Neural cell (in vitro differentiated cells): ENCODE results near the gene LETM1. TPM values are rescaled to one million over a fixed set of nuclear protein-coding genes. Genes with fewer than 3 reads are reported as not detected.

ENCODE experiments used
- H2AFZ ChIP-seq: fragments of 200-600, 300-800 bp; sonication (generic), shearing (Covaris generic); 2 replicates; pipeline ENCODE4 v1.6.0; 2014; ENCODE audit warnings: low read depth, mild to moderate bottlenecking, antibody characterized with exemption, low read length, moderate library complexity
- H3F3A ChIP-seq: fragments of 200-600 bp; shearing (Covaris generic); 2 replicates; pipeline ENCODE4 v1.6.1; 2016; ENCODE audit warnings: mild to moderate bottlenecking, moderate library complexity, mixed read lengths, antibody characterized with exemption, low read length; ENCODE audit not compliant: insufficient read depth, poor library complexity, severe bottlenecking
- H3K27ac ChIP-seq: fragments of 200-600, 300-800 bp; sonication (generic), shearing (Covaris generic); 2 replicates; pipeline ENCODE4 v1.5.1; 2014; ENCODE audit warnings: mild to moderate bottlenecking, low read length, moderate library complexity
- H3K27me3 ChIP-seq: fragments of 300-800, 200-600 bp; sonication (generic), shearing (Covaris generic); 2 replicates; pipeline ENCODE4 v1.6.0; 2014; ENCODE audit warnings: mild to moderate bottlenecking, low read depth, low read length, moderate library complexity; ENCODE audit not compliant: insufficient read depth
- H3K36me3 ChIP-seq: fragments of 300-800, 200-600 bp; sonication (generic), shearing (Covaris generic); 2 replicates; pipeline ENCODE4 v1.5.1; 2014; ENCODE audit warnings: mild to moderate bottlenecking, antibody characterized with exemption, low read length, moderate library complexity; ENCODE audit not compliant: insufficient read depth
- H3K4me2 ChIP-seq: fragments of 300-800, 200-600 bp; sonication (generic), shearing (Covaris generic); 2 replicates; pipeline ENCODE4 v1.6.0; 2014; ENCODE audit warnings: mild to moderate bottlenecking, low read length
- H3K4me3 ChIP-seq: fragments of 300-800, 200-600 bp; sonication (generic), shearing (Covaris generic); 2 replicates; pipeline ENCODE4 v1.5.1; 2014; ENCODE audit warnings: mild to moderate bottlenecking, low read length, moderate library complexity
- H3K79me2 ChIP-seq: fragments of 200-600 bp; shearing (Covaris generic); replicated peaks from 2 replicates; pipeline ENCODE4 v1.6.0; 2014; ENCODE audit warnings: mild to moderate bottlenecking, low read length, moderate library complexity; ENCODE audit not compliant: insufficient read depth
- H3K9ac ChIP-seq: fragments of 300-800, 200-600 bp; sonication (generic), shearing (Covaris generic); 2 replicates; pipeline ENCODE4 v1.6.1; 2016; ENCODE audit warnings: mild to moderate bottlenecking, low read length, mixed read lengths
- H3K9me2 ChIP-seq: fragments of 200-600 bp; shearing (Covaris generic); 2 replicates; pipeline ENCODE4 v1.6.1; 2016; ENCODE audit warnings: mild to moderate bottlenecking, low read length, mixed read lengths; ENCODE audit not compliant: insufficient read depth
- H3K9me3 ChIP-seq: fragments of 200-600, 300-800 bp; sonication (generic), shearing (Covaris generic); 2 replicates; pipeline ENCODE4 v1.6.1; 2016; ENCODE audit warnings: mild to moderate bottlenecking, mixed run types, low read length, moderate library complexity, mixed read lengths
- H4K20me1 ChIP-seq: fragments of 200-600 bp; shearing (Covaris generic); 2 replicates; pipeline ENCODE4 v1.6.1; 2016; ENCODE audit warnings: mild to moderate bottlenecking, mixed run types; ENCODE audit not compliant: insufficient read depth
- CTCF ChIP-seq: fragments of 450-650 bp; IDR thresholded peaks from 2 replicates; pipeline ENCODE4 v1.5.1; 2014; ENCODE audit warnings: antibody characterized with exemption, mild to moderate bottlenecking, moderate library complexity; ENCODE audit not compliant: poor library complexity, severe bottlenecking
- EP300 ChIP-seq: fragments of 450-650 bp; conservative IDR thresholded peaks from 2 replicates; pipeline ENCODE4 v1.6.1; 2014; ENCODE audit warnings: antibody characterized with exemption, mild to moderate bottlenecking, moderate library complexity; ENCODE audit not compliant: poor library complexity, severe bottlenecking
- EZH2 ChIP-seq: fragments of 200-600, 300-800 bp; shearing (Covaris generic), sonication (generic); IDR thresholded peaks from 2 replicates; pipeline ENCODE4 v1.6.1; 2014; ENCODE audit warnings: antibody characterized with exemption, low read length, borderline replicate concordance, mild to moderate bottlenecking; ENCODE audit not compliant: insufficient read depth, poor library complexity, severe bottlenecking
- MXI1 ChIP-seq: fragments of 450-650 bp; conservative IDR thresholded peaks from 2 replicates; pipeline ENCODE4 v1.6.1; 2014; ENCODE audit warnings: antibody characterized with exemption, mild to moderate bottlenecking; ENCODE audit not compliant: poor library complexity, severe bottlenecking
- POLR2AphosphoS5 ChIP-seq: IDR thresholded peaks from 2 replicates; pipeline ENCODE4 v1.6.1; 2012
- RAD21 ChIP-seq: fragments of 450-650 bp; conservative IDR thresholded peaks from 2 replicates; pipeline ENCODE4 v1.6.1; 2014; ENCODE audit warnings: antibody characterized with exemption, mild to moderate bottlenecking, moderate library complexity
- REST ChIP-seq: IDR thresholded peaks from 2 replicates; pipeline ENCODE4 v1.6.1; 2012; ENCODE audit warnings: borderline replicate concordance
- SMC3 ChIP-seq: fragments of 450-650 bp; conservative IDR thresholded peaks from 2 replicates; pipeline ENCODE4 v1.6.1; 2014; ENCODE audit warnings: antibody characterized with exemption, mild to moderate bottlenecking, moderate library complexity; ENCODE audit not compliant: poor library complexity
- TAF1 ChIP-seq: IDR thresholded peaks from 2 replicates; pipeline ENCODE4 v1.6.1; 2012; ENCODE audit warnings: low read depth
- polyA plus RNA-seq: library from polyadenylated mRNA; depleted of rRNA; stranded (reverse); fragments of >200 nt; gene quantifications from 2 replicates; pipeline ENCODE4 v1.2.3, GENCODE V29; 2014

LETM1 gene
- polyA plus RNA-seq, 1 donor from 2014 or later, result 38.9 TPM

GRCh38 chr4:1802720-1803522, 53.0 kb downstream of the LETM1 start:
- H3K9me2 ChIP-seq, result no peaks in the 10 kb centered on the region
- no peak overlapping the region for H2AFZ ChIP-seq
- no peak overlapping the region for H3K4me3 ChIP-seq
- H3K9ac ChIP-seq, result no peak overlapping the region
- H3K79me2 ChIP-seq, result no peaks in the 10 kb centered on the region
- no peaks in the 10 kb centered on the region for H3F3A ChIP-seq
- no peaks in the 10 kb centered on the region for H3K9me3 ChIP-seq
- no peaks in the 10 kb centered on the region for H3K36me3 ChIP-seq
- no peak overlapping the region for H3K4me2 ChIP-seq
- H3K27ac ChIP-seq, result no peak overlapping the region
- no peak for TF ChIP-seq POLR2AphosphoS5
- no peak for TF ChIP-seq EP300
- TF ChIP-seq EZH2, result no peak
- no peak for TF ChIP-seq TAF1
- TF ChIP-seq RAD21, result no peak
- TF ChIP-seq CTCF, result no peak
- TF ChIP-seq REST, result no peak
- no peak for TF ChIP-seq SMC3
- no peak for TF ChIP-seq MXI1
- H3K27me3 ChIP-seq, result no peaks in the 10 kb centered on the region
- H4K20me1 ChIP-seq, result no peaks in the 10 kb centered on the region

- H3F3A ChIP-seq, result no peaks in the 10 kb centered on the region
- H3K4me3 ChIP-seq, result no peak overlapping the region
- no peak overlapping the region for H3K9ac ChIP-seq
- H3K9me3 ChIP-seq, result no peaks in the 10 kb centered on the region
- TF ChIP-seq TAF1 (no peak), MXI1 (no peak)
- no peak overlapping the region for H2AFZ ChIP-seq
- H3K9me2 ChIP-seq, result no peaks in the 10 kb centered on the region
- no peaks in the 10 kb centered on the region for H4K20me1 ChIP-seq
- H3K36me3 ChIP-seq, result no peaks in the 10 kb centered on the region
- no peaks in the 10 kb centered on the region for H3K27me3 ChIP-seq
- no peak overlapping the region for H3K4me2 ChIP-seq
- H3K79me2 ChIP-seq, result no peaks in the 10 kb centered on the region
- H3K27ac ChIP-seq, result no peak overlapping the region
Observed at GRCh38 chr4:1802151-1802715, 53.7 kb downstream of the LETM1 start.
